ENCODE data around the gene TEX44.
A peak's percentile ranks its signal among the peaks of the same experiment; 100 is the strongest.

The TEX44 gene

DNA sequence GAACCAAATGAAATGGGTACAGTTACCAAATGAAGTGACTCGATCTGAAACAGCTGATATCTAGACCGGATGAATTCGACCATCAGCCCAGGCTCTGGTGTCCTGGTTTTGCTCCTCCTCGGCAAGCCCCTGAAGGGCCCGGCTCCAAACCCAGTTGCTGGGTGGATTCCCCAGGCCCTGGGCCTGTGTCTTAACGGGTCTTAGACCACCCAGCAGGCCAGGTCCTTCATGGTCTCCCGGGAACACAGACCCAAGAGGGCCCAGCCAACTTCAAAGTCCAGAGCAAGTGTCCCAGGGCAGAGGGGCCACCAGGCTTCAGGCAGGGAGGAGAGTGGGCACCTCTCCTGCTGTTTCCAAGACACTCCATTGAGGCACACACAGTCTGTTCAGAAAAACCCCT lies 35.7 kb upstream of the TEX44 start:
- no peak overlapping the region for H3K4me3 ChIP-seq (ENCODE audit: insufficient read depth, low read length, poor library complexity, severe bottlenecking)
- peaks cover 9% of the 10 kb centered on the region; the same call in 1 of the 2 replicates for H3K9me3 ChIP-seq (ENCODE audit: insufficient read depth, low read length)
- H3K79me2 ChIP-seq (ENCODE audit: insufficient read depth, low read length): no peaks in the 10 kb centered on the region
- peaks cover 4% of the 10 kb centered on the region; the same call in 1 of the 2 replicates for H3K36me3 ChIP-seq (ENCODE audit: low read length)
- H3F3A ChIP-seq (ENCODE audit: insufficient read depth): no peaks in the 10 kb centered on the region
- H3K27me3 ChIP-seq (ENCODE audit: low read length): no peaks in the 10 kb centered on the region
- no peak overlapping the region for H2AFZ ChIP-seq (ENCODE audit: low read depth, low read length, severe bottlenecking)
- no peaks in the 10 kb centered on the region for H4K20me1 ChIP-seq (ENCODE audit: low read depth, low read length)
- H3K27ac ChIP-seq (ENCODE audit: low read depth, low read length): no peak overlapping the region
- no peak overlapping the region for H3K9ac ChIP-seq (ENCODE audit: low read length)
- TF ChIP-seq, protein P1, sequence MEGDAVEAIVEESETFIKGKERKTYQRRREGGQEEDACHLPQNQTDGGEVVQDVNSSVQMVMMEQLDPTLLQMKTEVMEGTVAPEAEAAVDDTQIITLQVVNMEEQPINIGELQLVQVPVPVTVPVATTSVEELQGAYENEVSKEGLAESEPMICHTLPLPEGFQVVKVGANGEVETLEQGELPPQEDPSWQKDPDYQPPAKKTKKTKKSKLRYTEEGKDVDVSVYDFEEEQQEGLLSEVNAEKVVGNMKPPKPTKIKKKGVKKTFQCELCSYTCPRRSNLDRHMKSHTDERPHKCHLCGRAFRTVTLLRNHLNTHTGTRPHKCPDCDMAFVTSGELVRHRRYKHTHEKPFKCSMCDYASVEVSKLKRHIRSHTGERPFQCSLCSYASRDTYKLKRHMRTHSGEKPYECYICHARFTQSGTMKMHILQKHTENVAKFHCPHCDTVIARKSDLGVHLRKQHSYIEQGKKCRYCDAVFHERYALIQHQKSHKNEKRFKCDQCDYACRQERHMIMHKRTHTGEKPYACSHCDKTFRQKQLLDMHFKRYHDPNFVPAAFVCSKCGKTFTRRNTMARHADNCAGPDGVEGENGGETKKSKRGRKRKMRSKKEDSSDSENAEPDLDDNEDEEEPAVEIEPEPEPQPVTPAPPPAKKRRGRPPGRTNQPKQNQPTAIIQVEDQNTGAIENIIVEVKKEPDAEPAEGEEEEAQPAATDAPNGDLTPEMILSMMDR (IDR thresholded peaks at IDR 0.05; ENCODE audit: insufficient read depth, low read length, poor library complexity, severe bottlenecking): no peak
- no peak for TF ChIP-seq EZH2phosphoT487 (conservative IDR thresholded peaks at IDR 0.05; ENCODE audit: low read length)
- no peaks in the 10 kb centered on the region for H3K9me2 ChIP-seq (replicated peaks; ENCODE audit: insufficient read depth, low read length)
- H3K4me2 ChIP-seq (ENCODE audit: low read depth, low read length, poor library complexity, severe bottlenecking): no peak overlapping the region

DNA sequence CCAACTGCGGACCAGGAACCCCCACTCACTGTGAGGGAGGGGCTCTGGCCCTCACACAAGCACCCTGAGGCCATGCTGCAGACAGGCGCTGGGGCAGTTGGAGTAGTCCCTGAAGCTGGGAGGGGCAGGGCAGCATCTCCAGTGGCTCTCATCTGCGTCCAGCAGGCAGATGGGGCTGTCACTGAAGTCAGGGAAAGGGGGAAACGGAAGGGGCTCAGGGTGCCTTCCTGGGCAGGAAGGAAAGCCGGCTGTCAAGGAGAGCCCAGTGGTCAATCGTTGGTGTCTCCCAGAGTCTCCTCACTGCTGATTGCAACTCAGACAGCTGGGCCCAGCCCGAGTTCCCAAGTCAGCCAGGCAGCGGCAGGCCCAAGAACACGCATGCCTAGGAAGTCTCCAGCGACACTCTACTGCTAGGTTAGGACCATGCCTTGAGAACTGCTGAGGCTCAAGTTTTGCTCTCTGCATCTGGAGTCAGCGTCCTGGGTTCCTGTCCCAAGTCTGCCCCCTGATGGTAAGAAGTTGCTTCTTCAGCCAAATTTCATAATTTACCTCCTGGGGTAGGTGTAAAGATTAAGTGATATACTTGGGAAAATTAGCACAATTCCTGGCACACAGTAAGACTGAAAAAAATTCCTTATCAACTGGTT lies 35.0 kb upstream of the TEX44 start:
- Histone ChIP-seq H3K9me2 (replicated peaks; ENCODE audit: insufficient read depth, low read length) (no peaks in the 10 kb centered on the region), H4K20me1 (ENCODE audit: low read depth, low read length) (no peaks in the 10 kb centered on the region), H2AFZ (ENCODE audit: low read depth, low read length, severe bottlenecking) (no peak overlapping the region), H3K4me3 (ENCODE audit: insufficient read depth, low read length, poor library complexity, severe bottlenecking) (no peak overlapping the region), H3K79me2 (ENCODE audit: insufficient read depth, low read length) (no peaks in the 10 kb centered on the region), H3K9me3 (ENCODE audit: insufficient read depth, low read length) (peaks cover 6% of the 10 kb centered on the region; the same call in 1 of the 2 replicates), H3K9ac (ENCODE audit: low read length) (no peak overlapping the region), H3K36me3 (ENCODE audit: low read length) (peaks cover 4% of the 10 kb centered on the region; the same call in 1 of the 2 replicates), H3K27ac (ENCODE audit: low read depth, low read length) (no peak overlapping the region), H3F3A (ENCODE audit: insufficient read depth) (no peaks in the 10 kb centered on the region), H3K27me3 (ENCODE audit: low read length) (no peaks in the 10 kb centered on the region), H3K4me2 (ENCODE audit: low read depth, low read length, poor library complexity, severe bottlenecking) (no peak overlapping the region)
- TF ChIP-seq, protein P1 (IDR thresholded peaks at IDR 0.05; ENCODE audit: insufficient read depth, low read length, poor library complexity, severe bottlenecking): peak; percentile 34
- TF ChIP-seq EZH2phosphoT487 (conservative IDR thresholded peaks at IDR 0.05; ENCODE audit: low read length): no peak

DNA sequence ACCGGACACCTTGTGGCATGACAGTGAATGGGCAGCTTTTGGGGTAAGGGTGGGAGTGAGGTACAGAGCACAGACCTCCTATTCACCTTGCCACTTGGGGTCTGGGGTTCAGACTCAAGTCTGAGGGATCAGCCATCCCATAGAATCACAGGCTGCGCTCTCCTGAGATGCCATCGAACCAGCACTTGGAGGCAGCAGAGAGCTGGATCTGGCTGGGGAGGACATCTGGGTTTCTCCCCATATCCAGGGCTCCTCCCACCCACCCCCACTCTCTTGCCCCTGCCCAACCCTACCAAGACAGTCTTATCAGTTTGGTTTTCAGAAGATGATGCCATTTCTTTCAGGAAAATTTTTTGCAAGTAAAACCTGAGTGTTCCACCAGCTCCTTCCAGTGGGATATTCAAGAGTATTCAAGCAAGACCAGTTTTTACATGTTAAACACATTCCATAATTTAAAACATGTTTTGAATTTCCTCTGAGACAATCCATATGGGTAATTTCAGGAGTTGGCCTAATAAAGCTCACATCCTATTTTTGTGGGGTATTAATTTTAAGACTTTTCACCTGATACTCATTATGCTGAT lies 29.2 kb upstream of the TEX44 start:
- H3K4me2 ChIP-seq (ENCODE audit: low read depth, low read length, poor library complexity, severe bottlenecking): no peak overlapping the region
- no peaks in the 10 kb centered on the region for H3F3A ChIP-seq (ENCODE audit: insufficient read depth)
- no peaks in the 10 kb centered on the region for H3K9me2 ChIP-seq (replicated peaks; ENCODE audit: insufficient read depth, low read length)
- no peaks in the 10 kb centered on the region for H3K79me2 ChIP-seq (ENCODE audit: insufficient read depth, low read length)
- no peak overlapping the region for H2AFZ ChIP-seq (ENCODE audit: low read depth, low read length, severe bottlenecking)
- no peaks in the 10 kb centered on the region for H4K20me1 ChIP-seq (ENCODE audit: low read depth, low read length)
- H3K27me3 ChIP-seq (ENCODE audit: low read length): no peaks in the 10 kb centered on the region
- H3K4me3 ChIP-seq (ENCODE audit: insufficient read depth, low read length, poor library complexity, severe bottlenecking): no peak overlapping the region
- no peaks in the 10 kb centered on the region for H3K9me3 ChIP-seq (ENCODE audit: insufficient read depth, low read length)
- TF ChIP-seq, protein P1 (IDR thresholded peaks at IDR 0.05; ENCODE audit: insufficient read depth, low read length, poor library complexity, severe bottlenecking): peak; percentile 18
- TF ChIP-seq EZH2phosphoT487 (conservative IDR thresholded peaks at IDR 0.05; ENCODE audit: low read length): no peak
- H3K27ac ChIP-seq (ENCODE audit: low read depth, low read length): no peak overlapping the region
- no peak overlapping the region for H3K9ac ChIP-seq (ENCODE audit: low read length)
- no peaks in the 10 kb centered on the region for H3K36me3 ChIP-seq (ENCODE audit: low read length)
